ENCODE results near the gene GABRB1.

GABRB1 gene

DNA sequence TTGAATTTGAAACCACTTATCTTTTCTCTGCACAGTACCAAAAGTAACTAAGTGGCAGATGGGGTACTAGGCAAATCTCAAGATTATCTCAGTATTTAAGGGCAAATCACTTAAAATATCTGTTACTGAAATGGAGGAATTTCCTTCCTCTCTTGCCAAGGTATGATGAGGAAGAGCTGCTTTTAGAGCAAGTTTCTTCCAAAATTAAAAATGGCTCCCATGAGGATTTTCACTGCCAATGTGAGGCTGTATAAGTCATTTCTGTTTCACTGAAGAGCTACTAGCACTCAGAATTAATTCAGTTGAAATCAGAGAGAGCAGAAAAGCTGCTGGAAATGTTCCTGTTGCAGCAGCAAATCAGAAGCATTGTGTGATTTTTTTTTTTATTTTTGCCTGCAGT lies 43.4 kb downstream of the GABRB1 start:
- Histone ChIP-seq H3K27me3 (ENCODE audit: insufficient read depth, low read depth) (no peaks in the 10 kb centered on the region), H3K4me2 (no peak overlapping the region), H2AFZ (ENCODE audit: low read depth) (no peak overlapping the region), H3K4me1 (ENCODE audit: low read depth, poor library complexity, severe bottlenecking) (no peaks in the 10 kb centered on the region), H4K20me1 (ENCODE audit: insufficient read depth) (no peaks in the 10 kb centered on the region), H3K36me3 (ENCODE audit: insufficient read depth) (no peaks in the 10 kb centered on the region), H3K9ac (no peak overlapping the region), H3K79me2 (ENCODE audit: insufficient read depth, low read depth) (no peaks in the 10 kb centered on the region), H3K4me3 (IDR thresholded peaks at IDR 0.05; ENCODE audit: insufficient read depth, low read depth, low read length) (no peak overlapping the region), H3K27ac (no peak overlapping the region)
- TF ChIP-seq, protein P1, sequence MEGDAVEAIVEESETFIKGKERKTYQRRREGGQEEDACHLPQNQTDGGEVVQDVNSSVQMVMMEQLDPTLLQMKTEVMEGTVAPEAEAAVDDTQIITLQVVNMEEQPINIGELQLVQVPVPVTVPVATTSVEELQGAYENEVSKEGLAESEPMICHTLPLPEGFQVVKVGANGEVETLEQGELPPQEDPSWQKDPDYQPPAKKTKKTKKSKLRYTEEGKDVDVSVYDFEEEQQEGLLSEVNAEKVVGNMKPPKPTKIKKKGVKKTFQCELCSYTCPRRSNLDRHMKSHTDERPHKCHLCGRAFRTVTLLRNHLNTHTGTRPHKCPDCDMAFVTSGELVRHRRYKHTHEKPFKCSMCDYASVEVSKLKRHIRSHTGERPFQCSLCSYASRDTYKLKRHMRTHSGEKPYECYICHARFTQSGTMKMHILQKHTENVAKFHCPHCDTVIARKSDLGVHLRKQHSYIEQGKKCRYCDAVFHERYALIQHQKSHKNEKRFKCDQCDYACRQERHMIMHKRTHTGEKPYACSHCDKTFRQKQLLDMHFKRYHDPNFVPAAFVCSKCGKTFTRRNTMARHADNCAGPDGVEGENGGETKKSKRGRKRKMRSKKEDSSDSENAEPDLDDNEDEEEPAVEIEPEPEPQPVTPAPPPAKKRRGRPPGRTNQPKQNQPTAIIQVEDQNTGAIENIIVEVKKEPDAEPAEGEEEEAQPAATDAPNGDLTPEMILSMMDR (conservative IDR thresholded peaks at IDR 0.05; ENCODE audit: low read depth, low read length): no peak

DNA sequence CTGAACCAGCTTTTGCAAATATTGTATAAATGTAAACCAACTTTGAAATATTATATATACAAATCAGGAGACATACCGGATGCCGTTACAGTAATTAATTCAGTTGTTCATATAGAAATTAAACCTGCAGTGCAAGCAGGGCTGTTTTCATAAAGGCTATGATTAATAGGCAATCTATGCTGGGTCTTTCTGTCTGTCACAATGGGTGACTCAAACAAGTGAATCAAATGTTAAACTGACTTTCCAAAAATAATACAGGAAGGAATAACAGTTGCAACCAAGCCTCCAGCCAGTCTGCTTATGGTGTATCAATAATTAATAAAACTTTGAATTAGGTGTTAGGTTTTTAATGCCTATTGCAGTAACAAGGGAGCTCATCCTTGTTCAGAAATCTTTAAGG lies 43.9 kb downstream of the GABRB1 start:
- Histone ChIP-seq H3K36me3 (ENCODE audit: insufficient read depth) (no peaks in the 10 kb centered on the region), H3K27ac (no peak overlapping the region), H3K27me3 (ENCODE audit: insufficient read depth, low read depth) (no peaks in the 10 kb centered on the region), H2AFZ (ENCODE audit: low read depth) (no peak overlapping the region), H3K79me2 (ENCODE audit: insufficient read depth, low read depth) (no peaks in the 10 kb centered on the region), H3K4me2 (no peak overlapping the region), H3K4me1 (ENCODE audit: low read depth, poor library complexity, severe bottlenecking) (no peaks in the 10 kb centered on the region), H4K20me1 (ENCODE audit: insufficient read depth) (no peaks in the 10 kb centered on the region), H3K9ac (no peak overlapping the region), H3K4me3 (IDR thresholded peaks at IDR 0.05; ENCODE audit: insufficient read depth, low read depth, low read length) (no peak overlapping the region)
- TF ChIP-seq, protein P1 (conservative IDR thresholded peaks at IDR 0.05; ENCODE audit: low read depth, low read length): no peak

DNA sequence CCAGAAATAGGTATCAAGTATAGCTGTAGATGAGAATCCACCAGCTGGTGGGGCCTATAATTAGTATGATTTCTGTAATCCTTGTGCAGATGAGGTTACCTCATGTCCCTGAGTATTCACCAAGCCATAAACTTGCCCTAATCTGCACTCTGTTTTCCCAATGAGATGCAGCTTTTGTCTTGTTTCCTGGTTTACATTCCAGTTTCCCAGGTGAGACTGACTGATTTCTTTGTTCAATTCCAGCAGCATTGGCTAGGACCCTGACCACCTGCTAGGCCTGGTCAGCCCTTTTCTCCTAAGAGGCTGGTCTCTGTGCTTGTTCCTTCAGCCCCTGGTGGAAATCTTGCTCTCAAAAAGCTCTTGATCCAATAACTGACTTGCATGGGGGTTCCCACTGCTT lies 44.6 kb downstream of the GABRB1 start:
- no peak overlapping the region for H3K27ac ChIP-seq
- no peak overlapping the region for H3K4me2 ChIP-seq
- TF ChIP-seq, protein P1 (conservative IDR thresholded peaks at IDR 0.05; ENCODE audit: low read depth, low read length): no peak
- no peaks in the 10 kb centered on the region for H3K36me3 ChIP-seq (ENCODE audit: insufficient read depth)
- H3K79me2 ChIP-seq (ENCODE audit: insufficient read depth, low read depth): no peaks in the 10 kb centered on the region
- no peaks in the 10 kb centered on the region for H3K4me1 ChIP-seq (ENCODE audit: low read depth, poor library complexity, severe bottlenecking)
- no peak overlapping the region for H2AFZ ChIP-seq (ENCODE audit: low read depth)
- H3K9ac ChIP-seq: no peak overlapping the region
- no peaks in the 10 kb centered on the region for H4K20me1 ChIP-seq (ENCODE audit: insufficient read depth)
- H3K27me3 ChIP-seq (ENCODE audit: insufficient read depth, low read depth): no peaks in the 10 kb centered on the region
- no peak overlapping the region for H3K4me3 ChIP-seq (IDR thresholded peaks at IDR 0.05; ENCODE audit: insufficient read depth, low read depth, low read length)

DNA sequence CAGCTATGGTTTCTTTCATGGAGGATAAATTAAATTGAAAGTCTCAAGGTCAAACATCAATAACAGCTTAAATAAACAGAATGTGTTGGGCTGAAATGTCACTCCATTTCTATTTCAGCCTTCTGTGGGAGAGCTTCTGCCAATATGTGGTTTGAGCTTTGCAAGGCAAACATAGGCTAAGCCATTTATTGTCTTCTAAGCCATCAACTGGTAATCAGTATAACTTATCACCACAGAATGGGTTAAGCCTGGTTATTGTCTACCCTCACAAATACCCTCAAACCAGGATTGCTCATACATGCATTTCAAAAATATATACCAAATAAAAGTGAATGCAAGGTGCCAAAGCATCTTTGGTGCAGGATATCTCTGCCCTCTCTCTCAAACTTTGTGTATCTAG lies 52.7 kb downstream of the GABRB1 start:
- no peak overlapping the region for H2AFZ ChIP-seq (ENCODE audit: low read depth)
- no peak overlapping the region for H3K4me3 ChIP-seq (IDR thresholded peaks at IDR 0.05; ENCODE audit: insufficient read depth, low read depth, low read length)
- no peaks in the 10 kb centered on the region for H3K27me3 ChIP-seq (ENCODE audit: insufficient read depth, low read depth)
- no peak overlapping the region for H3K27ac ChIP-seq
- H3K9ac ChIP-seq: no peak overlapping the region
- H3K4me1 ChIP-seq (ENCODE audit: low read depth, poor library complexity, severe bottlenecking): no peaks in the 10 kb centered on the region
- no peaks in the 10 kb centered on the region for H4K20me1 ChIP-seq (ENCODE audit: insufficient read depth)
- TF ChIP-seq, protein P1 (conservative IDR thresholded peaks at IDR 0.05; ENCODE audit: low read depth, low read length): no peak
- no peaks in the 10 kb centered on the region for H3K79me2 ChIP-seq (ENCODE audit: insufficient read depth, low read depth)
- H3K36me3 ChIP-seq (ENCODE audit: insufficient read depth): no peaks in the 10 kb centered on the region
- no peak overlapping the region for H3K4me2 ChIP-seq

DNA sequence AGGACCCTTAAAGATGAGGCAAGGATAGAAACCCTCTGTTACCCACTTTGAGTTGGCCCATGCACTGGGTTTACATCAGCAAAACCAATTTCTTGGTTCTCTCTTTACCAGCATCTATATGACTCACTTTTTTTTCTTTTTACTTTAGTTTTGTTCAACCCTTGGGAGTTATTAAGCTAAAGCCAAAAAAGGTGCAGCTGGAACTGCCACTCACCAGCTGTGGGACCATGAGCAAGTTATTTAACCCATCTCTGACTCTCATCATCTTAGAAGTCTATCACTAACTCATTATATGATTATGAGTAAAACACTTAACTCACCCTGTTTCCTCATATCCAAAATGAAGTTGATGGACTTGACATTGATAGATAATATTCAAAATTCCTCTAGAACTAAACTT lies 53.4 kb downstream of the GABRB1 start:
- Histone ChIP-seq H3K27me3 (ENCODE audit: insufficient read depth, low read depth) (no peaks in the 10 kb centered on the region), H3K9ac (no peak overlapping the region), H3K79me2 (ENCODE audit: insufficient read depth, low read depth) (no peaks in the 10 kb centered on the region), H3K27ac (no peak overlapping the region), H4K20me1 (ENCODE audit: insufficient read depth) (no peaks in the 10 kb centered on the region), H3K4me3 (IDR thresholded peaks at IDR 0.05; ENCODE audit: insufficient read depth, low read depth, low read length) (no peak overlapping the region), H3K4me2 (no peak overlapping the region), H3K36me3 (ENCODE audit: insufficient read depth) (no peaks in the 10 kb centered on the region), H2AFZ (ENCODE audit: low read depth) (no peak overlapping the region), H3K4me1 (ENCODE audit: low read depth, poor library complexity, severe bottlenecking) (no peaks in the 10 kb centered on the region)
- TF ChIP-seq, protein P1 (conservative IDR thresholded peaks at IDR 0.05; ENCODE audit: low read depth, low read length): no peak
